SU-DHL-6 (cell line): ENCODE measurements around the gene GASK1B.

Experiments
- H2AFZ ChIP-seq: fragments of 200-600 bp; sonication (generic); 2 replicates; pipeline ENCODE4 v1.6.1; 2014; ENCODE audit warnings: low read depth, mild to moderate bottlenecking, moderate library complexity, mixed read lengths, antibody characterized with exemption, low read length; ENCODE audit not compliant: severe bottlenecking
- H3F3A ChIP-seq: fragments of 200-600 bp; shearing (Covaris generic); 2 replicates; pipeline ENCODE4 v1.6.0; 2016; ENCODE audit warnings: antibody characterized with exemption, mild to moderate bottlenecking; ENCODE audit not compliant: insufficient read depth
- H3K27ac ChIP-seq: fragments of 200-600 bp; sonication (generic); 2 replicates; pipeline ENCODE4 v1.5.1; 2016; ENCODE audit warnings: low read depth, mild to moderate bottlenecking, low read length, moderate library complexity, mixed read lengths
- H3K27me3 ChIP-seq: fragments of 200-600 bp; sonication (generic), shearing (Covaris generic); 2 replicates; pipeline ENCODE4 v1.6.0; 2014; ENCODE audit warnings: mild to moderate bottlenecking, low read length
- H3K36me3 ChIP-seq: fragments of 200-600 bp; sonication (generic); 2 replicates; pipeline ENCODE4 v1.6.1; 2014; ENCODE audit warnings: mild to moderate bottlenecking, low read length, mixed read lengths
- H3K4me2 ChIP-seq: fragments of 300-600, 200-600 bp; shearing (Covaris generic), sonication (generic); 2 replicates; pipeline ENCODE4 v1.6.0; 2014; ENCODE audit warnings: low read length, low read depth, mild to moderate bottlenecking; ENCODE audit not compliant: poor library complexity, severe bottlenecking
- H3K4me3 ChIP-seq: fragments of 200-600 bp; sonication (generic); 2 replicates; pipeline ENCODE4 v1.5.1; 2014; ENCODE audit warnings: antibody characterized with exemption, low read length, mild to moderate bottlenecking, mixed read lengths; ENCODE audit not compliant: insufficient read depth, poor library complexity, severe bottlenecking
- H3K79me2 ChIP-seq: fragments of 200-600 bp; sonication (generic); 2 replicates; pipeline ENCODE4 v1.6.1; 2014; ENCODE audit warnings: mild to moderate bottlenecking, low read length, moderate library complexity; ENCODE audit not compliant: insufficient read depth
- H3K9ac ChIP-seq: fragments of 200-600 bp; sonication (generic); 2 replicates; pipeline ENCODE4 v1.7.0; 2014; ENCODE audit warnings: mild to moderate bottlenecking, low read length
- H3K9me2 ChIP-seq: fragments of 200-600 bp; sonication (generic); replicated peaks from 2 replicates; pipeline ENCODE4 v1.6.1; 2014; ENCODE audit warnings: low read length; ENCODE audit not compliant: insufficient read depth
- H3K9me3 ChIP-seq: fragments of 200-600 bp; sonication (generic); 2 replicates; pipeline ENCODE4 v1.6.1; 2014; ENCODE audit warnings: low read length, mixed read lengths; ENCODE audit not compliant: insufficient read depth
- H4K20me1 ChIP-seq: fragments of 200-600 bp; sonication (generic); 2 replicates; pipeline ENCODE4 v1.6.1; 2014; ENCODE audit warnings: low read depth, mild to moderate bottlenecking, antibody characterized with exemption, low read length, moderate library complexity, mixed read lengths
- CTCF ChIP-seq: fragments of 200-600 bp; sonication (generic); IDR thresholded peaks from one replicate; pipeline ENCODE4 v1.5.1; 2017; ENCODE audit warnings: antibody characterized with exemption, mild to moderate bottlenecking, low read length, moderate library complexity; ENCODE audit not compliant: insufficient read depth, poor library complexity, severe bottlenecking
- EZH2phosphoT487 ChIP-seq: fragments of 200-600 bp; sonication (generic), shearing (Covaris generic); conservative IDR thresholded peaks from 2 replicates; pipeline ENCODE4 v1.6.1; 2018; ENCODE audit warnings: mild to moderate bottlenecking, antibody characterized with exemption, low read length, moderate library complexity, mixed read lengths

Gene GASK1B

DNA sequence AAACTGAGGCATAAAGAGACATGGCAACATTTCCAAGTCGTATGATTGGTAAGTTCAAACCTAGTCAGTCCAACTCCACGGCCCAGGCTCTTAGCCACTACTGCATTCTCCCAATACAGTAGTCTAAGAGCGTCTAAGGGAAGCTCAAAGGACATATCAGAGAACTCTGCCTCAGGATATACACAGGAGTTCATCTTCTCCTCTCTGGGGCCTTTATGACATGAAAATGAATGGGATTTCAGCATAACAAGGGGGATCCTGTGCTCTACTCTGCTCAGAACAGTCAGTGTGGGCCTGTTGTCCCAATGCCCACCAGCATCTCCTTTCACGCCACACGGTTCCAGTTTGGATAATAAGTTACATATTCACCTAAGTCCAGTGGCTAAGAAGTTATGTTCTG, 4.2 kb downstream of the GASK1B start:
- Histone ChIP-seq H3K36me3 (no peaks in the 10 kb centered on the region), H3K9ac (no peak overlapping the region), H4K20me1 (no peaks in the 10 kb centered on the region), H3F3A (no peaks in the 10 kb centered on the region), H3K79me2 (no peaks in the 10 kb centered on the region), H3K4me2 (no peak overlapping the region), H3K27me3 (no peaks in the 10 kb centered on the region), H3K9me3 (no peaks in the 10 kb centered on the region), H2AFZ (no peak overlapping the region), H3K9me2 (no peaks in the 10 kb centered on the region), H3K4me3 (no peak overlapping the region), H3K27ac (no peak overlapping the region)
- no peak for TF ChIP-seq CTCF
- TF ChIP-seq EZH2phosphoT487 = no peak

GRCh38 chr4:158166701-158167100, 6.1 kb downstream of the GASK1B start:
- Histone ChIP-seq H3K36me3 (no peaks in the 10 kb centered on the region), H3K4me2 (no peak overlapping the region), H3K9me2 (no peaks in the 10 kb centered on the region), H3K27me3 (no peaks in the 10 kb centered on the region), H3K79me2 (no peaks in the 10 kb centered on the region), H3K9ac (no peak overlapping the region), H4K20me1 (no peaks in the 10 kb centered on the region), H3K27ac (no peak overlapping the region), H2AFZ (no peak overlapping the region), H3K4me3 (no peak overlapping the region), H3K9me3 (no peaks in the 10 kb centered on the region), H3F3A (no peaks in the 10 kb centered on the region)
- TF ChIP-seq EZH2phosphoT487 (no peak), CTCF (no peak)

DNA sequence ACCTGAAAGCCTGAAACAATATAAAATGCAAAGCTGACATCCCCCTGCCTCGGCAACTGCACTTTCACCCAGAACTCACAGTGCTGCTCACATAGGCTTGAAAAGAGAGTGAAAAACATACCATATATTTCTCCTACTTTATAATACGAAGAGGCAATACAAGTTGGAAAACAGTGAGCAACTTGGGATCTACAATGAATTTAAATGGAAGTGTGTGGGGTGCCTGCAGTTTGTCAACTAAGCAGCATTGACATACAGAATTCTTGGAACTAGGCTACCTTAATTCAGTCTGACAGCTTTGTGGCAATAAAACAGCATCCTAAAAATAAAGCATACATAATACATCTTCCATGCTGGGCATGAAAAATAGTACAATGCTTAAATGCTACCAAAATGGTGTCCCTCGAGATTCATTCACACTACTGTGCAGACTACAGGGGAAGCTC, 8.0 kb downstream of the GASK1B start:
- Histone ChIP-seq H3K4me3 (no peak overlapping the region), H3F3A (no peaks in the 10 kb centered on the region), H3K9me3 (no peaks in the 10 kb centered on the region), H4K20me1 (no peaks in the 10 kb centered on the region), H3K27me3 (no peaks in the 10 kb centered on the region), H3K79me2 (no peaks in the 10 kb centered on the region), H3K27ac (no peak overlapping the region), H3K4me2 (no peak overlapping the region), H3K9me2 (no peaks in the 10 kb centered on the region), H3K36me3 (no peaks in the 10 kb centered on the region), H3K9ac (no peak overlapping the region), H2AFZ (no peak overlapping the region)
- TF ChIP-seq CTCF (no peak), EZH2phosphoT487 (no peak)
